ENCODE data around the gene OGFOD2.
"Not testable (repeated sequence)": the region's sequence is repeated elsewhere in the genome, so short reads cannot be mapped to it uniquely, and the experiment has no call there.

OGFOD2 gene

DNA sequence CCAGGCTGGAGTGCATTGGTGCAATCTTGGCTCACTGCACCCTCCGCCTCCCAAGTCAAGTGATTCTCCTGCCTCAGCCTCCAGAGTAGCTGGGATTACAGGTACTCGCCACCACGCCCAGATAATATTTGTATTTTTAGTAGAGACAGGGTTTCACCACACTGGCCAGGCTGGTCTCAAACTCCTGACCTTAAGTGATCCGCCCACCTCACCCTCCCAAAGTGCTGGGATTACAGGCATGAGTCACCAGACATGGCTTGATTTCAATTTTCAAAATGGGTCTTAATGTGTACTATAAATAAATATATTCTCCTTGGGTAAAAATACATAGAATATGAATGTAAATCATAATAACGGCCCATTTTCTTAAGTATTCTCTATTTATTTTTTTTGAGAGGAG is 33.7 kb upstream of the OGFOD2 start:
- H3K4me1 ChIP-seq (ENCODE audit: control insufficient read depth, insufficient read depth, low read length); H3K9ac ChIP-seq (ENCODE audit: low read length in 2 of 2); H3K4me3 ChIP-seq (ENCODE audit: low read length in 2 of 2); H3K27ac ChIP-seq (ENCODE audit: low read length); H3K36me3 ChIP-seq (ENCODE audit: control insufficient read depth in 2 of 2, insufficient read depth in 2 of 2, low read length in 2 of 2); H3K9me3 ChIP-seq (ENCODE audit: control insufficient read depth in 2 of 2, low read length in 2 of 2); H3K27me3 ChIP-seq (ENCODE audit: control insufficient read depth in 1 of 2, insufficient read depth in 2 of 2, low read length in 2 of 2): not testable (repeated sequence)

DNA sequence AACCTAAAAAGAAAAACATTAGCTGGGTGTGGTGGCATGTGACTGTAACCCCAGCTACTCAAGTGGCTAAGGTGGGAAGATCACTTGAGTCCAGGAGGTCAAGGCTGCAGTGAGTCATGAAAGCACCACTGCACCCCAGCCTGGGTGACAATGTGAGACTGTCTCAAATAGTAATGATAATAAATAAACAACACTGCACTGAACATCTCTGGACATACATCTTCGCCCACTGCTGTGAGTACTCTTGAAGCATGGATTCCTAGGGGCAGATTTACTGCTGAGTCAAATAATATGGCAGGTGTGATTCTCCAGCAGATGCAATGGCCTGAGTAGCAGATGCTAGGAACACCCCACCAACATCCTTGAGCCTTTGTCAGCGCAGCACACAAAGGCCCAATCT is 32.4 kb upstream of the OGFOD2 start:
- Histone ChIP-seq H3K9ac (ENCODE audit: low read length in 2 of 2) (no peak overlapping the region), H3K36me3 (ENCODE audit: control insufficient read depth in 2 of 2, insufficient read depth in 2 of 2, low read length in 2 of 2) (peaks cover 0 to 3% of the 10 kb centered on the region in 2 donors), H3K9me3 (ENCODE audit: control insufficient read depth in 2 of 2, low read length in 2 of 2) (no peaks in the 10 kb centered on the region), H3K4me3 (ENCODE audit: low read length in 2 of 2) (no peak overlapping the region), H3K27me3 (ENCODE audit: control insufficient read depth in 1 of 2, insufficient read depth in 2 of 2, low read length in 2 of 2) (no peaks in the 10 kb centered on the region), H3K4me1 (ENCODE audit: control insufficient read depth, insufficient read depth, low read length) (peaks cover 18% of the 10 kb centered on the region), H3K27ac (ENCODE audit: low read length) (no peak overlapping the region)

GRCh38 chr12:122943196-122943595 is 31.8 kb upstream of the OGFOD2 start:
- H3K27me3 ChIP-seq (ENCODE audit: control insufficient read depth in 1 of 2, insufficient read depth in 2 of 2, low read length in 2 of 2): no peaks in the 10 kb centered on the region
- no peaks in the 10 kb centered on the region for H3K36me3 ChIP-seq (ENCODE audit: control insufficient read depth in 2 of 2, insufficient read depth in 2 of 2, low read length in 2 of 2)
- H3K4me1 ChIP-seq (ENCODE audit: control insufficient read depth, insufficient read depth, low read length): peaks cover 18% of the 10 kb centered on the region
- no peak overlapping the region for H3K4me3 ChIP-seq (ENCODE audit: low read length in 2 of 2)
- H3K9me3 ChIP-seq (ENCODE audit: control insufficient read depth in 2 of 2, low read length in 2 of 2): no peaks in the 10 kb centered on the region
- no peak overlapping the region for H3K9ac ChIP-seq (ENCODE audit: low read length in 2 of 2)
- H3K27ac ChIP-seq (ENCODE audit: low read length): no peak overlapping the region

DNA sequence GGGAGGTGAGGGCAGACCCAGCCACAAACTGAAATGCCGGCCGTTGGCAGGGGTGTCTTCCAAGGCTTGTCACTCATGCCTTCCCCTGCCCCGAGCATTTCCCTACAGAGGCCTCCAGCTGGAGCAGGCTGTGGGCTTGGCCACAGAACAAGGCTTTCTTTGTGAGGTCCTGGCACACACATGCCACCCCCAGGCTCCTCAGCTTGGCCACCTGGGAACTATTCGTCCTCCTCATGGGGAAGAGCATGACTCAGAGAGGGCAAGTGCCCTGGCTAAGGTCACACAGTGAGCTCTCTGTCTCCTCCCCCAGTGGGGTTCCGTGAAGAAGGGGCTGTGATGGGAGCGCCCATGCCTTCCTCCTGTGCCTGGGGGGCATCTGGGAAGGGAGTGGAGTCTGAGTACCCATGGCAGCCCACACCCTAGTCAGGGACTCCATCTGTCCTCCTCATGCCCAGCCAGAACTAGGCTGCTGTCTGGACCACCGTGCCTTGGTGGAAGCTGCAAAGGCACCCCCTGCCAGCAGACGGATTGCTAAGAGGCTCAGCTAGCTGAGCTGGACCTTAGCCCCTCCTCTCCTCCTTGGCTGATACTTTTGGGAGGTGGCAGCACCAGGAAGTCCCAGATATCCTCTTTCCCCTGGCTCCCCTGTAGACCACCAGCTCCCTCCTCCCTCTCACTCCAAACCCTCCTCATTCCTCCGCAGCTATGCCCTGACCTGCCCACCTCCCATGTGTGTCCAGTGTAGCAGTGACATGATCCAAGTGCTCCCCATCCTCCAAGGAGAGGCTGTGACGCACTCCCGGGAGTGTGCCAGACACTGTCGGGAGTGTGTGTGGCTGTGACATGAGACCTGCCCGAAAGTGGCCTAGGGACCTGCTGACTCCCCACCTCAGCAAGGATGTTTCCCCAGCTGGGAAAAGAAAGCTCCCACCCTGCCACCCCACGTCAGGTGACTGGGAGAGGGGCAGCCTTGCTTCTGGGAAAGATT is 30.1 kb upstream of the OGFOD2 start:
- no peak overlapping the region for H3K27ac ChIP-seq (ENCODE audit: low read length)
- no peaks in the 10 kb centered on the region for H3K9me3 ChIP-seq (ENCODE audit: control insufficient read depth in 2 of 2, low read length in 2 of 2)
- no peaks in the 10 kb centered on the region for H3K27me3 ChIP-seq (ENCODE audit: control insufficient read depth in 1 of 2, insufficient read depth in 2 of 2, low read length in 2 of 2)
- no peak overlapping the region for H3K9ac ChIP-seq (ENCODE audit: low read length in 2 of 2)
- peaks cover 18% of the 10 kb centered on the region for H3K4me1 ChIP-seq (ENCODE audit: control insufficient read depth, insufficient read depth, low read length)
- H3K36me3 ChIP-seq (ENCODE audit: control insufficient read depth in 2 of 2, insufficient read depth in 2 of 2, low read length in 2 of 2): no peaks in the 10 kb centered on the region
- no peak overlapping the region for H3K4me3 ChIP-seq (ENCODE audit: low read length in 2 of 2)

GRCh38 chr12:122946690-122947341 is 28.2 kb upstream of the OGFOD2 start:
- H3K9ac ChIP-seq (ENCODE audit: low read length in 2 of 2): no peak overlapping the region
- H3K27me3 ChIP-seq (ENCODE audit: control insufficient read depth in 1 of 2, insufficient read depth in 2 of 2, low read length in 2 of 2): no peaks in the 10 kb centered on the region
- no peaks in the 10 kb centered on the region for H3K9me3 ChIP-seq (ENCODE audit: control insufficient read depth in 2 of 2, low read length in 2 of 2)
- H3K27ac ChIP-seq (ENCODE audit: low read length): peak overlapping the region; percentile 11
- H3K4me3 ChIP-seq (ENCODE audit: low read length in 2 of 2): no peak overlapping the region
- no peaks in the 10 kb centered on the region for H3K36me3 ChIP-seq (ENCODE audit: control insufficient read depth in 2 of 2, insufficient read depth in 2 of 2, low read length in 2 of 2)
- H3K4me1 ChIP-seq (ENCODE audit: control insufficient read depth, insufficient read depth, low read length): peaks cover 18% of the 10 kb centered on the region

- Histone ChIP-seq H3K9me3 (ENCODE audit: control insufficient read depth in 2 of 2, low read length in 2 of 2) (no peaks in the 10 kb centered on the region), H3K36me3 (ENCODE audit: control insufficient read depth in 2 of 2, insufficient read depth in 2 of 2, low read length in 2 of 2) (no peaks in the 10 kb centered on the region), H3K27ac (ENCODE audit: low read length) (peak overlapping the region; percentile 11), H3K4me3 (ENCODE audit: low read length in 2 of 2) (no peak overlapping the region), H3K27me3 (ENCODE audit: control insufficient read depth in 1 of 2, insufficient read depth in 2 of 2, low read length in 2 of 2) (no peaks in the 10 kb centered on the region), H3K9ac (ENCODE audit: low read length in 2 of 2) (no peak overlapping the region), H3K4me1 (ENCODE audit: control insufficient read depth, insufficient read depth, low read length) (peaks cover 18% of the 10 kb centered on the region)
Measured at GRCh38 chr12:122947352-122947792, 27.7 kb upstream of the OGFOD2 start.

GRCh38 chr12:122948605-122949004 is 26.4 kb upstream of the OGFOD2 start:
- Histone ChIP-seq H3K9ac (ENCODE audit: low read length in 2 of 2) (no peak overlapping the region), H3K4me1 (ENCODE audit: control insufficient read depth, insufficient read depth, low read length) (peaks cover 15% of the 10 kb centered on the region), H3K4me3 (ENCODE audit: low read length in 2 of 2) (no peak overlapping the region), H3K27ac (ENCODE audit: low read length) (no peak overlapping the region), H3K36me3 (ENCODE audit: control insufficient read depth in 2 of 2, insufficient read depth in 2 of 2, low read length in 2 of 2) (no peaks in the 10 kb centered on the region), H3K9me3 (ENCODE audit: control insufficient read depth in 2 of 2, low read length in 2 of 2) (no peaks in the 10 kb centered on the region), H3K27me3 (ENCODE audit: control insufficient read depth in 1 of 2, insufficient read depth in 2 of 2, low read length in 2 of 2) (no peaks in the 10 kb centered on the region)

GRCh38 chr12:122949405-122949804 is 25.6 kb upstream of the OGFOD2 start:
- Histone ChIP-seq H3K9ac (ENCODE audit: low read length in 2 of 2) (no peak overlapping the region), H3K27ac (ENCODE audit: low read length) (no peak overlapping the region), H3K27me3 (ENCODE audit: control insufficient read depth in 1 of 2, insufficient read depth in 2 of 2, low read length in 2 of 2) (no peaks in the 10 kb centered on the region), H3K9me3 (ENCODE audit: control insufficient read depth in 2 of 2, low read length in 2 of 2) (no peaks in the 10 kb centered on the region), H3K4me1 (ENCODE audit: control insufficient read depth, insufficient read depth, low read length) (peaks cover 15% of the 10 kb centered on the region), H3K36me3 (ENCODE audit: control insufficient read depth in 2 of 2, insufficient read depth in 2 of 2, low read length in 2 of 2) (no peaks in the 10 kb centered on the region), H3K4me3 (ENCODE audit: low read length in 2 of 2) (no peak overlapping the region)

GRCh38 chr12:122949816-122950675 is 25.0 kb upstream of the OGFOD2 start:
- Histone ChIP-seq H3K4me1 (ENCODE audit: control insufficient read depth, insufficient read depth, low read length) (peaks cover 11% of the 10 kb centered on the region), H3K27ac (ENCODE audit: low read length) (no peak overlapping the region), H3K9me3 (ENCODE audit: control insufficient read depth in 2 of 2, low read length in 2 of 2) (no peaks in the 10 kb centered on the region), H3K36me3 (ENCODE audit: control insufficient read depth in 2 of 2, insufficient read depth in 2 of 2, low read length in 2 of 2) (no peaks in the 10 kb centered on the region), H3K9ac (ENCODE audit: low read length in 2 of 2) (no peak overlapping the region), H3K4me3 (ENCODE audit: low read length in 2 of 2) (no peak overlapping the region), H3K27me3 (ENCODE audit: control insufficient read depth in 1 of 2, insufficient read depth in 2 of 2, low read length in 2 of 2) (no peaks in the 10 kb centered on the region)

GRCh38 chr12:122951406-122951805 is 23.6 kb upstream of the OGFOD2 start:
- Histone ChIP-seq H3K4me3 (ENCODE audit: low read length in 2 of 2) (no peak overlapping the region), H3K27me3 (ENCODE audit: control insufficient read depth in 1 of 2, insufficient read depth in 2 of 2, low read length in 2 of 2) (no peaks in the 10 kb centered on the region), H3K9me3 (ENCODE audit: control insufficient read depth in 2 of 2, low read length in 2 of 2) (no peaks in the 10 kb centered on the region), H3K27ac (ENCODE audit: low read length) (no peak overlapping the region), H3K9ac (ENCODE audit: low read length in 2 of 2) (no peak overlapping the region), H3K4me1 (ENCODE audit: control insufficient read depth, insufficient read depth, low read length) (peaks cover 10% of the 10 kb centered on the region), H3K36me3 (ENCODE audit: control insufficient read depth in 2 of 2, insufficient read depth in 2 of 2, low read length in 2 of 2) (no peaks in the 10 kb centered on the region)
